Neural cell (in vitro differentiated cells): ENCODE measurements around the gene PTK7. TPM values are rescaled to one million over a fixed set of nuclear protein-coding genes. Genes with fewer than 3 reads are reported as not detected.

Source experiments
- H2AFZ ChIP-seq: fragments of 200-600, 300-800 bp; sonication (generic), shearing (Covaris generic); 2 replicates; pipeline ENCODE4 v1.6.0; 2014; ENCODE audit warnings: low read depth, mild to moderate bottlenecking, antibody characterized with exemption, low read length, moderate library complexity
- H3F3A ChIP-seq: fragments of 200-600 bp; shearing (Covaris generic); 2 replicates; pipeline ENCODE4 v1.6.1; 2016; ENCODE audit warnings: mild to moderate bottlenecking, moderate library complexity, mixed read lengths, antibody characterized with exemption, low read length; ENCODE audit not compliant: insufficient read depth, poor library complexity, severe bottlenecking
- H3K27ac ChIP-seq: fragments of 200-600, 300-800 bp; sonication (generic), shearing (Covaris generic); 2 replicates; pipeline ENCODE4 v1.5.1; 2014; ENCODE audit warnings: mild to moderate bottlenecking, low read length, moderate library complexity
- H3K27me3 ChIP-seq: fragments of 300-800, 200-600 bp; sonication (generic), shearing (Covaris generic); 2 replicates; pipeline ENCODE4 v1.6.0; 2014; ENCODE audit warnings: mild to moderate bottlenecking, low read depth, low read length, moderate library complexity; ENCODE audit not compliant: insufficient read depth
- H3K36me3 ChIP-seq: fragments of 300-800, 200-600 bp; sonication (generic), shearing (Covaris generic); 2 replicates; pipeline ENCODE4 v1.5.1; 2014; ENCODE audit warnings: mild to moderate bottlenecking, antibody characterized with exemption, low read length, moderate library complexity; ENCODE audit not compliant: insufficient read depth
- H3K4me2 ChIP-seq: fragments of 300-800, 200-600 bp; sonication (generic), shearing (Covaris generic); 2 replicates; pipeline ENCODE4 v1.6.0; 2014; ENCODE audit warnings: mild to moderate bottlenecking, low read length
- H3K4me3 ChIP-seq: fragments of 300-800, 200-600 bp; sonication (generic), shearing (Covaris generic); 2 replicates; pipeline ENCODE4 v1.5.1; 2014; ENCODE audit warnings: mild to moderate bottlenecking, low read length, moderate library complexity
- H3K79me2 ChIP-seq: fragments of 200-600 bp; shearing (Covaris generic); replicated peaks from 2 replicates; pipeline ENCODE4 v1.6.0; 2014; ENCODE audit warnings: mild to moderate bottlenecking, low read length, moderate library complexity; ENCODE audit not compliant: insufficient read depth
- H3K9ac ChIP-seq: fragments of 300-800, 200-600 bp; sonication (generic), shearing (Covaris generic); 2 replicates; pipeline ENCODE4 v1.6.1; 2016; ENCODE audit warnings: mild to moderate bottlenecking, low read length, mixed read lengths
- H3K9me2 ChIP-seq: fragments of 200-600 bp; shearing (Covaris generic); 2 replicates; pipeline ENCODE4 v1.6.1; 2016; ENCODE audit warnings: mild to moderate bottlenecking, low read length, mixed read lengths; ENCODE audit not compliant: insufficient read depth
- H3K9me3 ChIP-seq: fragments of 200-600, 300-800 bp; sonication (generic), shearing (Covaris generic); 2 replicates; pipeline ENCODE4 v1.6.1; 2016; ENCODE audit warnings: mild to moderate bottlenecking, mixed run types, low read length, moderate library complexity, mixed read lengths
- H4K20me1 ChIP-seq: fragments of 200-600 bp; shearing (Covaris generic); 2 replicates; pipeline ENCODE4 v1.6.1; 2016; ENCODE audit warnings: mild to moderate bottlenecking, mixed run types; ENCODE audit not compliant: insufficient read depth
- EP300 ChIP-seq: fragments of 450-650 bp; conservative IDR thresholded peaks from 2 replicates; pipeline ENCODE4 v1.6.1; 2014; ENCODE audit warnings: antibody characterized with exemption, mild to moderate bottlenecking, moderate library complexity; ENCODE audit not compliant: poor library complexity, severe bottlenecking
- EZH2 ChIP-seq: fragments of 200-600, 300-800 bp; shearing (Covaris generic), sonication (generic); IDR thresholded peaks from 2 replicates; pipeline ENCODE4 v1.6.1; 2014; ENCODE audit warnings: antibody characterized with exemption, low read length, borderline replicate concordance, mild to moderate bottlenecking; ENCODE audit not compliant: insufficient read depth, poor library complexity, severe bottlenecking
- MXI1 ChIP-seq: fragments of 450-650 bp; conservative IDR thresholded peaks from 2 replicates; pipeline ENCODE4 v1.6.1; 2014; ENCODE audit warnings: antibody characterized with exemption, mild to moderate bottlenecking; ENCODE audit not compliant: poor library complexity, severe bottlenecking
- POLR2AphosphoS5 ChIP-seq: IDR thresholded peaks from 2 replicates; pipeline ENCODE4 v1.6.1; 2012
- RAD21 ChIP-seq: fragments of 450-650 bp; conservative IDR thresholded peaks from 2 replicates; pipeline ENCODE4 v1.6.1; 2014; ENCODE audit warnings: antibody characterized with exemption, mild to moderate bottlenecking, moderate library complexity
- REST ChIP-seq: IDR thresholded peaks from 2 replicates; pipeline ENCODE4 v1.6.1; 2012; ENCODE audit warnings: borderline replicate concordance
- SMC3 ChIP-seq: fragments of 450-650 bp; conservative IDR thresholded peaks from 2 replicates; pipeline ENCODE4 v1.6.1; 2014; ENCODE audit warnings: antibody characterized with exemption, mild to moderate bottlenecking, moderate library complexity; ENCODE audit not compliant: poor library complexity
- TAF1 ChIP-seq: IDR thresholded peaks from 2 replicates; pipeline ENCODE4 v1.6.1; 2012; ENCODE audit warnings: low read depth
- polyA plus RNA-seq: library from polyadenylated mRNA; depleted of rRNA; stranded (reverse); fragments of >200 nt; gene quantifications from 2 replicates; pipeline ENCODE4 v1.2.3, GENCODE V29; 2014
- TF ChIP-seq, protein P1 (sequence below): fragments of 450-650 bp; IDR thresholded peaks from 2 replicates; pipeline ENCODE4 v1.5.1; 2014; ENCODE audit warnings: antibody characterized with exemption, mild to moderate bottlenecking, moderate library complexity; ENCODE audit not compliant: poor library complexity, severe bottlenecking

Gene PTK7
- polyA plus RNA-seq, 1 donor from 2014 or later, result 32.5 TPM

DNA sequence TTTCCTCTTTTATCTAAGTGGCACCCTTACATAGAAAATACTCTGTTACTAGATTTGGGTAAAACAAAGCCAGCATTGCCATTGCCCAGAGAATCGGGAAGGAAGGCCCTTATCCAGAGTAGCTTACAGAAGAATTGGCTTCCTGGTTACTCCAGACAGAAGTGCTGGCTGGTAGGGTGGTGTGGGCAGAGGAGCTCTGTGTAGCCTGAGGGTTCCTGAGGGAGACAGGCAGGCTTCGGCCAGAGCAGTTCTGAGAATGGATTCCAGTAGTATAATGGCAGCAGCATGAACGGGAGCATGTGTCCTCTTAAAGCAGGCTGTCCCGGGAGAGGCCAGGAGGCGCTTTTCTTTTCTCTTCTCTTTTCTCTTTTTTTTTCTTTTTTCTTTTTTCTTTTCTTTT, 117.8 kb downstream of the PTK7 start:
- Histone ChIP-seq H3F3A (no peaks in the 10 kb centered on the region), H3K9me3 (no peaks in the 10 kb centered on the region), H4K20me1 (no peaks in the 10 kb centered on the region), H3K27me3 (no peaks in the 10 kb centered on the region), H3K27ac (no peak overlapping the region), H3K36me3 (no peaks in the 10 kb centered on the region), H3K4me2 (no peak overlapping the region), H3K9me2 (no peaks in the 10 kb centered on the region), H2AFZ (no peak overlapping the region), H3K79me2 (no peaks in the 10 kb centered on the region), H3K4me3 (no peak overlapping the region), H3K9ac (no peak overlapping the region)
- TF ChIP-seq TAF1 (no peak), SMC3 (no peak), REST (no peak), RAD21 (no peak), MXI1 (no peak), POLR2AphosphoS5 (no peak), EZH2 (no peak), EP300 (no peak)
- TF ChIP-seq, protein P1, sequence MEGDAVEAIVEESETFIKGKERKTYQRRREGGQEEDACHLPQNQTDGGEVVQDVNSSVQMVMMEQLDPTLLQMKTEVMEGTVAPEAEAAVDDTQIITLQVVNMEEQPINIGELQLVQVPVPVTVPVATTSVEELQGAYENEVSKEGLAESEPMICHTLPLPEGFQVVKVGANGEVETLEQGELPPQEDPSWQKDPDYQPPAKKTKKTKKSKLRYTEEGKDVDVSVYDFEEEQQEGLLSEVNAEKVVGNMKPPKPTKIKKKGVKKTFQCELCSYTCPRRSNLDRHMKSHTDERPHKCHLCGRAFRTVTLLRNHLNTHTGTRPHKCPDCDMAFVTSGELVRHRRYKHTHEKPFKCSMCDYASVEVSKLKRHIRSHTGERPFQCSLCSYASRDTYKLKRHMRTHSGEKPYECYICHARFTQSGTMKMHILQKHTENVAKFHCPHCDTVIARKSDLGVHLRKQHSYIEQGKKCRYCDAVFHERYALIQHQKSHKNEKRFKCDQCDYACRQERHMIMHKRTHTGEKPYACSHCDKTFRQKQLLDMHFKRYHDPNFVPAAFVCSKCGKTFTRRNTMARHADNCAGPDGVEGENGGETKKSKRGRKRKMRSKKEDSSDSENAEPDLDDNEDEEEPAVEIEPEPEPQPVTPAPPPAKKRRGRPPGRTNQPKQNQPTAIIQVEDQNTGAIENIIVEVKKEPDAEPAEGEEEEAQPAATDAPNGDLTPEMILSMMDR, result no peak

- no peak overlapping the region for H3K27ac ChIP-seq
- no peak overlapping the region for H2AFZ ChIP-seq
- H3K9me3 ChIP-seq, result no peaks in the 10 kb centered on the region
- no peaks in the 10 kb centered on the region for H3K79me2 ChIP-seq
- no peak overlapping the region for H3K4me2 ChIP-seq
- H3K36me3 ChIP-seq, result no peaks in the 10 kb centered on the region
- H4K20me1 ChIP-seq, result no peaks in the 10 kb centered on the region
- TF ChIP-seq RAD21, result no peak
- TF ChIP-seq, protein P1, result no peak
- TF ChIP-seq TAF1, result no peak
- no peak for TF ChIP-seq SMC3
- no peak for TF ChIP-seq MXI1
- TF ChIP-seq EZH2, result no peak
- TF ChIP-seq REST, result no peak
- TF ChIP-seq EP300, result no peak
- TF ChIP-seq POLR2AphosphoS5, result no peak
- H3K9ac ChIP-seq, result no peak overlapping the region
- no peaks in the 10 kb centered on the region for H3F3A ChIP-seq
- no peaks in the 10 kb centered on the region for H3K9me2 ChIP-seq
- H3K4me3 ChIP-seq, result no peak overlapping the region
- no peaks in the 10 kb centered on the region for H3K27me3 ChIP-seq
These were observed 120.2 kb downstream of the PTK7 start for GRCh38 chr6:43196337-43196736.
